Tibial nerve (tissue), 4 donors: Measurements from ENCODE around the gene ADAP1. TPM values are rescaled to one million over a fixed set of nuclear protein-coding genes. Genes with fewer than 3 reads are reported as not detected.

Source experiments
- DNase-seq, 2 donors: peaks; one replicate each; pipeline ENCODE4 v3.0.0-alpha.2; 2019; ENCODE audit warnings: low spot score in 2 of 2
- H3K27ac ChIP-seq, 4 donors: fragments of 200-600 bp; sonication (generic) in 3 of 4; one replicate each; pipeline ENCODE4 v1.5.1; 2017 to 2019; ENCODE audit warnings: mild to moderate bottlenecking in 1 of 4
- H3K27me3 ChIP-seq, 2 donors: fragments of 200-600 bp; sonication (generic) in 1 of 2; one replicate each; pipeline versions ENCODE4 v1.5.1 to v1.6.0; 2017 to 2019
- H3K36me3 ChIP-seq, 3 donors: fragments of 200-600 bp; sonication (generic); one replicate each; pipeline ENCODE4 v1.5.1; 2018 to 2019
- H3K4me1 ChIP-seq, 4 donors: fragments of 200-600 bp; sonication (generic) in 3 of 4; one replicate each; pipeline ENCODE4 v1.5.1; 2017 to 2019
- H3K4me3 ChIP-seq, 4 donors: fragments of 200-600 bp; sonication (generic) in 3 of 4; one replicate each; pipeline ENCODE4 v1.5.1; 2017 to 2019; ENCODE audit warnings: mild to moderate bottlenecking in 1 of 4, moderate library complexity in 1 of 4
- H3K9me3 ChIP-seq, 4 donors: fragments of 200-600 bp; sonication (generic) in 3 of 4; one replicate each; pipeline ENCODE4 v1.5.1; 2017 to 2019
- CTCF ChIP-seq, 5 experiments: fragments of 200-600 bp in 3 of 5; fragments of 450-650 bp in 2 of 5; sonication (generic) in 3 of 5; IDR thresholded peaks; one replicate each; pipeline ENCODE4 v1.5.1; 2016 to 2019; ENCODE audit warnings: antibody characterized with exemption in 5 of 5, mild to moderate bottlenecking in 3 of 5, moderate library complexity in 2 of 5
- EP300 ChIP-seq, 2 donors: sonication (generic); formaldehyde crosslinking; IDR thresholded peaks; one replicate each; pipeline ENCODE4 v1.6.1; 2017; ENCODE audit warnings: antibody characterized with exemption in 2 of 2, mild to moderate bottlenecking in 1 of 2
- POLR2A ChIP-seq, 2 donors: fragments of 450-650 bp; IDR thresholded peaks; one replicate each; pipeline ENCODE4 v1.6.1; 2017; ENCODE audit warnings: antibody characterized with exemption in 2 of 2, mild to moderate bottlenecking in 2 of 2, moderate library complexity in 2 of 2
- WGBS, 2 donors: methylation state at CpG; one replicate each; pipeline ENCODE4 v1.1.5; 2018; 5-methylcytosine and 5-hydroxymethylcytosine counted together
- total RNA-seq, 4 donors: library from RNA; depleted of rRNA; stranded (reverse); fragments of >200 nt; gene quantifications; one replicate each; pipeline ENCODE4 v1.1.0, GENCODE V29; 2016

Gene ADAP1
- total RNA-seq, 4 donors from 2014 or later: 29.3 to 53.0 (median 39.6) TPM

GRCh38 chr7:894927-895450 lies 59.5 kb downstream of the ADAP1 start:
- TF ChIP-seq POLR2A (IDR thresholded peaks at IDR 0.05): no peak
- no peak for TF ChIP-seq EP300 (IDR thresholded peaks at IDR 0.05)
- TF ChIP-seq CTCF (IDR thresholded peaks at IDR 0.05): no peak
- H3K4me3 ChIP-seq: no peak overlapping the region
- WGBS, 2 donors: 87 to 90% methylated on average over 15 to 21 of the region's 21 CpGs
- peaks cover 12 to 98% (median 30%) of the 10 kb centered on the region in 3 donors for H3K36me3 ChIP-seq
- H3K4me1 ChIP-seq: peaks cover 0 to 23% (median 2%) of the 10 kb centered on the region in 4 donors
- H3K27ac ChIP-seq: no peak overlapping the region
- no peaks in the 10 kb centered on the region for H3K27me3 ChIP-seq
- no peaks in the 10 kb centered on the region for H3K9me3 ChIP-seq
- DNase-seq: no peak

GRCh38 chr7:894164-894867 lies 60.2 kb downstream of the ADAP1 start:
- H3K4me3 ChIP-seq: no peak overlapping the region
- no peaks in the 10 kb centered on the region for H3K9me3 ChIP-seq
- 94% methylated on average over 29 to 40 of the region's 40 CpGs for whole genome bisulfite sequencing, 2 donors
- peaks cover 12 to 92% (median 30%) of the 10 kb centered on the region in 3 donors for H3K36me3 ChIP-seq
- no peak overlapping the region for H3K27ac ChIP-seq
- H3K27me3 ChIP-seq: no peaks in the 10 kb centered on the region
- H3K4me1 ChIP-seq: peaks cover 0 to 16% (median 2%) of the 10 kb centered on the region in 4 donors
- no peak for TF ChIP-seq POLR2A (IDR thresholded peaks at IDR 0.05)
- no peak for TF ChIP-seq CTCF (IDR thresholded peaks at IDR 0.05)
- no peak for TF ChIP-seq EP300 (IDR thresholded peaks at IDR 0.05)
- DNase-seq: no peak

GRCh38 chr7:893686-894085 lies 60.8 kb downstream of the ADAP1 start:
- Histone ChIP-seq H3K27me3 (no peaks in the 10 kb centered on the region), H3K4me3 (no peak overlapping the region), H3K4me1 (peaks cover 0 to 11% (median 2%) of the 10 kb centered on the region in 4 donors), H3K36me3 (peaks cover 14 to 92% (median 34%) of the 10 kb centered on the region in 3 donors), H3K27ac (no peak overlapping the region), H3K9me3 (no peaks in the 10 kb centered on the region)
- WGBS, 2 donors: 90 to 92% methylated on average over 17 to 19 of the region's 19 CpGs
- TF ChIP-seq EP300 (IDR thresholded peaks at IDR 0.05) (no peak), POLR2A (IDR thresholded peaks at IDR 0.05) (no peak), CTCF (IDR thresholded peaks at IDR 0.05) (no peak)
- DNase-seq: no peak

GRCh38 chr7:892648-893593 lies 61.6 kb downstream of the ADAP1 start:
- Histone ChIP-seq H3K27me3 (no peaks in the 10 kb centered on the region), H3K36me3 (peaks cover 17 to 92% (median 42%) of the 10 kb centered on the region in 3 donors), H3K27ac (no peak overlapping the region), H3K9me3 (no peaks in the 10 kb centered on the region), H3K4me3 (no peak overlapping the region), H3K4me1 (peaks cover 0 to 8% (median 2%) of the 10 kb centered on the region in 4 donors)
- TF ChIP-seq EP300 (IDR thresholded peaks at IDR 0.05) (no peak), POLR2A (IDR thresholded peaks at IDR 0.05) (no peak), CTCF (IDR thresholded peaks at IDR 0.05) (no peak)
- no peak for DNase-seq
- WGBS, 2 donors: 92 to 93% methylated on average over 48 of the region's 48 CpGs
